K562 (cell line): Measurements from ENCODE around the gene GYPC. TPM values are rescaled to one million over a fixed set of nuclear protein-coding genes. Genes with fewer than 3 reads are reported as not detected.

Experiments
- ATAC-seq: fragments of 200-7000 bp; cut with Tn5 transposase; 3 replicates; pipeline ENCODE4 v1.9.1; 2020; ENCODE audit warnings: moderate library complexity
- BruUV-seq: library from RNA; stranded (reverse); fragments of 400-500 nt; replicated peaks from 2 replicates; lab custom pipeline; 2021; lab: Mats Ljungman, UMichigan
- CTCF ChIA-PET: fragments of 300-600 bp; formaldehyde crosslinking; extraction: SDS; loops from one replicate; lab custom pipeline; 2021; ENCODE audit warnings: low intra/inter-chr PET ratio; lab: Yijun Ruan, JAX
- POLR2A ChIA-PET: fragments of 300-600, 350-650 bp; sonication (Branson Sonifier 250); formaldehyde crosslinking; extraction: SDS; loops from one replicate; lab custom pipeline; 2021; ENCODE audit warnings: antibody characterized with exemption, inconsistent platforms; lab: Yijun Ruan, JAX
- DNase-seq, 4 experiments: peaks; one replicate each; pipeline versions ENCODE4 v3.0.0 to v3.0.0-alpha.2; 2011 to 2018; ENCODE audit warnings: low spot score in 3 of 4, mixed read lengths in 3 of 4; ENCODE audit errors: extremely low read depth in 1 of 4
- FAIRE-seq: peaks from 2 replicates; lab custom pipeline; 2011; peaks lifted over from hg19 to GRCh38; lab: Jason Lieb, UNC
- H2AFZ ChIP-seq: 2 replicates; pipeline ENCODE4 v1.6.0; 2011; ENCODE audit warnings: low read depth, low read length, control low read depth, inconsistent platforms
- H3K27ac ChIP-seq: fragments of 200-600 bp; 3 replicates; pipeline ENCODE4 v1.8.0; 2011; ENCODE audit warnings: low read depth, mild to moderate bottlenecking, control low read depth, inconsistent platforms, low read length, moderate library complexity, mixed read lengths; ENCODE audit errors: extremely low read depth
- H3K27me3 ChIP-seq, 2 experiments: fragments of 300-600 bp in 1 of 2; 2 replicates in 1 of 2; 3 replicates in 1 of 2; pipeline versions ENCODE4 v1.6.0 to v1.8.0; 2011; ENCODE audit warnings: inconsistent platforms in 2 of 2, low read length in 2 of 2, mild to moderate bottlenecking in 1 of 2, mixed read lengths in 1 of 2, moderate library complexity in 1 of 2; ENCODE audit not compliant: control insufficient read depth in 2 of 2, insufficient read depth in 2 of 2
- H3K36me3 ChIP-seq: fragments of 300-600 bp; 3 replicates; pipeline ENCODE4 v1.8.0; 2011; ENCODE audit warnings: mild to moderate bottlenecking, low read length, inconsistent platforms; ENCODE audit not compliant: control insufficient read depth, insufficient read depth
- H3K4me1 ChIP-seq, 2 experiments: fragments of 200-600 bp in 1 of 2; replicated peaks in 1 of 2; 2 replicates in 1 of 2; 3 replicates in 1 of 2; pipeline versions ENCODE4 v1.5.1 to v1.8.0; 2011; ENCODE audit warnings: inconsistent platforms in 2 of 2, low read length in 2 of 2, mild to moderate bottlenecking in 1 of 2, mixed read lengths in 1 of 2, moderate library complexity in 1 of 2; ENCODE audit not compliant: control insufficient read depth in 2 of 2, insufficient read depth in 2 of 2
- H3K4me2 ChIP-seq: 2 replicates; pipeline ENCODE4 v1.6.1; 2011; ENCODE audit warnings: low read length, control low read depth, inconsistent platforms, mixed read lengths; ENCODE audit not compliant: insufficient read depth
- H3K4me3 ChIP-seq: fragments of 200-600 bp; sonication (generic), shearing (Covaris generic); 2 replicates; pipeline ENCODE4 v1.5.1; 2016; ENCODE audit warnings: control low read depth, inconsistent platforms
- H3K79me2 ChIP-seq: fragments of 200-600 bp; 3 replicates; pipeline ENCODE4 v1.8.0; 2011; ENCODE audit warnings: low read length, inconsistent platforms; ENCODE audit not compliant: control insufficient read depth, insufficient read depth
- H3K9ac ChIP-seq, 2 experiments: 2 replicates each; pipeline versions ENCODE4 v1.6.0 to v1.6.1; 2011; ENCODE audit warnings: low read depth in 2 of 2, low read length in 2 of 2, control low read depth in 1 of 2, inconsistent platforms in 1 of 2, mild to moderate bottlenecking in 1 of 2, mixed read lengths in 1 of 2; ENCODE audit not compliant: insufficient read depth in 1 of 2
- H3K9me1 ChIP-seq: one replicate; pipeline ENCODE4 v1.6.0; 2011; ENCODE audit warnings: inconsistent platforms, mild to moderate bottlenecking, low read length, moderate library complexity; ENCODE audit not compliant: control insufficient read depth, insufficient read depth
- H3K9me3 ChIP-seq: replicated peaks from 2 replicates; pipeline ENCODE4 v1.5.1; 2011; ENCODE audit warnings: low read depth, low read length, inconsistent platforms; ENCODE audit not compliant: control insufficient read depth, insufficient read depth
- H4K20me1 ChIP-seq: replicated peaks from 2 replicates; pipeline ENCODE4 v1.6.1; 2011; ENCODE audit warnings: low read length, inconsistent platforms, mixed read lengths; ENCODE audit not compliant: control insufficient read depth, insufficient read depth
- CBX3 ChIP-seq, 2 experiments: IDR thresholded peaks; 1 replicate in 1 of 2; 2 replicates in 1 of 2; pipeline ENCODE4 v1.6.1; 2012; ENCODE audit warnings: inconsistent platforms in 2 of 2, low read length in 2 of 2, borderline replicate concordance in 1 of 2, control low read depth in 1 of 2
- ELF4 ChIP-seq: fragments of 450-650 bp; formaldehyde crosslinking; IDR thresholded peaks from 2 replicates; pipeline ENCODE4 v1.4.0; 2022; ENCODE audit warnings: missing genetic modification characterization
- KAT7 ChIP-seq: sonication (generic); formaldehyde crosslinking; IDR thresholded peaks from 2 replicates; pipeline ENCODE4 v1.8.0; 2022; ENCODE audit warnings: missing genetic modification reagents, mild to moderate bottlenecking, borderline replicate concordance
- KLF1 ChIP-seq: fragments of 450-650 bp; IDR thresholded peaks from 2 replicates; pipeline ENCODE4 v1.6.1; 2016; ENCODE audit warnings: missing genetic modification characterization, missing compliant biosample characterization
- MXI1 ChIP-seq: IDR thresholded peaks from 2 replicates; pipeline ENCODE4 v1.6.1; 2011; ENCODE audit warnings: low read depth, mild to moderate bottlenecking, improper control_type of control experiment, low read length
- PHB2 ChIP-seq: fragments of 450-650 bp; IDR thresholded peaks from 2 replicates; pipeline ENCODE4 v1.6.1; 2017; ENCODE audit warnings: low read depth
- RCOR1 ChIP-seq, 2 experiments: IDR thresholded peaks; 2 replicates each; pipeline ENCODE4 v1.6.1; 2012; ENCODE audit warnings: low read depth in 2 of 2, low read length in 2 of 2, borderline replicate concordance in 1 of 2, improper control_type of control experiment in 1 of 2
- RREB1 ChIP-seq: fragments of 250-450 bp; sonication (Bioruptor Pico); IDR thresholded peaks from 2 replicates; pipeline ENCODE4 v1.4.0; 2020
- SMARCB1 ChIP-seq: IDR thresholded peaks from 2 replicates; pipeline ENCODE4 v1.6.1; 2011; ENCODE audit warnings: improper control_type of control experiment, low read depth; ENCODE audit not compliant: insufficient read length
- U2AF1 ChIP-seq: fragments of 200-400 bp; formaldehyde crosslinking; optimal IDR thresholded peaks from 2 replicates; pipeline ENCODE3; 2017; ENCODE audit warnings: mild to moderate bottlenecking, low read depth, low read length, moderate library complexity
- XRCC5 ChIP-seq: fragments of 200-400 bp; formaldehyde crosslinking; IDR thresholded peaks from 2 replicates; pipeline ENCODE4 v1.6.1; 2017; ENCODE audit warnings: low read depth, mild to moderate bottlenecking, low read length
- ZC3H8 ChIP-seq: fragments of 450-650 bp; IDR thresholded peaks from 2 replicates; pipeline ENCODE4 v1.6.1; 2017
- ZNF12 ChIP-seq: sonication (generic); formaldehyde crosslinking; IDR thresholded peaks from 2 replicates; pipeline ENCODE4 v1.4.0; 2020; ENCODE audit warnings: mild to moderate bottlenecking, missing genetic modification reagents
- ZNF165 ChIP-seq: fragments of 250-450 bp; sonication (Bioruptor Pico); IDR thresholded peaks from 2 replicates; pipeline ENCODE4 v1.4.0; 2020; ENCODE audit warnings: borderline replicate concordance
- ZNF639 ChIP-seq, 2 experiments: fragments of 200-800 bp in 1 of 2; sonication (Bioruptor generic) in 1 of 2; sonication (generic) in 1 of 2; formaldehyde crosslinking in 1 of 2; IDR thresholded peaks in 1 of 2; conservative IDR thresholded peaks in 1 of 2; 2 replicates each; pipeline versions ENCODE4 v1.5.0 to v1.6.1; 2016 to 2020; ENCODE audit warnings: missing compliant biosample characterization in 1 of 2, missing genetic modification characterization in 1 of 2, missing genetic modification reagents in 1 of 2
- WGBS: fragments of 100-300 bp; shearing (Covaris generic); methylation state at CpG from one replicate; pipeline ENCODE4 v1.1.6; 2016; ENCODE audit warnings: low coverage, mixed read lengths; ENCODE audit not compliant: insufficient coverage; ENCODE audit errors: missing lambda C conversion rate; 5-methylcytosine and 5-hydroxymethylcytosine counted together
- in situ Hi-C: fragments of 300-500 bp; cut with MboI; formaldehyde crosslinking; loops from 4 replicates; pipeline ENCODE4 v1.15.0; 2018; ENCODE audit warnings: inconsistent platforms, mixed read lengths
- intact Hi-C: fragments of 100-400 bp; cut with micrococcal nuclease; formaldehyde crosslinking; loops from 2 replicates; pipeline ENCODE4 v1.14.2; 2022
- polyA plus RNA-seq, 8 experiments: library from polyadenylated mRNA; depleted of rRNA in 4 of 8; stranded (reverse) in 5 of 8; unstranded in 3 of 8; fragments of >200 nt; fragmentation: Nextera tagmentation in 2 of 8; fragmentation: Illumina TruSeq in 1 of 8; extraction: Ambion mirVana in 2 of 8; extraction: Trizol in 1 of 8; gene quantifications; 2 replicates each; pipeline versions ENCODE4 v1.2.1 to v1.2.3, GENCODE V29; 2011 to 2014; ENCODE audit warnings: inconsistent platforms in 1 of 8, missing spikeins in 1 of 8
- total RNA-seq, 7 experiments: library from RNA; depleted of rRNA in 6 of 7; stranded (reverse); fragments of >200 nt in 6 of 7; fragmentation: Illumina TruSeq in 2 of 7; extraction: Trizol in 2 of 7; gene quantifications; 2 replicates each; pipeline versions ENCODE4 v1.2.1 to v1.2.3, GENCODE V29; 2011 to 2021; ENCODE audit warnings: low replicate concordance in 1 of 7

GYPC gene
- total and polyA plus RNA-seq, 9 of the 15 experiments (the other 6 are each of a cell fraction or from before 2014, with no cell fraction given) = 50.6 to 282 (median 194) TPM

GRCh38 chr2:126715576-126716406 is 59.8 kb downstream of the GYPC start:
- in situ Hi-C loops (no loop called here), intact Hi-C loops (no loop called here)
- BruUV-seq = no TSS peak

More at GRCh38 chr2:126715576-126716406, 59.8 kb downstream of the GYPC start:
- ATAC-seq = no peak
- TF ChIP-seq ZC3H8 = no peak
- no peak for TF ChIP-seq PHB2
- no peak for TF ChIP-seq KAT7 (CRISPR knock-in tag)
- no peak for TF ChIP-seq ZNF639 (CRISPR knock-in tag; conservative IDR thresholded peaks at IDR 0.05 in 1 of 2, IDR thresholded peaks at IDR 0.05 in 1 of 2)
- no peak for TF ChIP-seq KLF1 (tag)
- TF ChIP-seq SMARCB1 = no peak
- no peak for TF ChIP-seq U2AF1
- TF ChIP-seq CBX3 (IDR thresholded peaks at IDR 0.05; ENCODE audit: borderline replicate concordance in 1 of 2, low read length in 2 of 2) = no peak
- TF ChIP-seq RREB1 (CRISPR knock-in tag) = no peak
- no peak for TF ChIP-seq ZNF165 (CRISPR knock-in tag)
- TF ChIP-seq ZNF12 (CRISPR knock-in tag) = no peak
- no peak for TF ChIP-seq MXI1
- TF ChIP-seq XRCC5 = no peak
- no peak for TF ChIP-seq ELF4
- TF ChIP-seq RCOR1 (IDR thresholded peaks at IDR 0.05; ENCODE audit: borderline replicate concordance in 1 of 2, low read depth in 2 of 2, low read length in 2 of 2) = no peak
- TF ChIP-seq, all 486 proteins: peak for 0
- Histone ChIP-seq H3K9me3 (no peaks in the 10 kb centered on the region), H4K20me1 (no peaks in the 10 kb centered on the region), H3K9me1 (no peaks in the 10 kb centered on the region), H3K4me1 (no peaks in the 10 kb centered on the region), H3K79me2 (no peaks in the 10 kb centered on the region), H3K9ac (no peak overlapping the region), H2AFZ (no peak overlapping the region), H3K27me3 (peaks cover 11 to 57% of the 10 kb centered on the region in 2 experiments; a peak in 4 of 5 replicates), H3K4me2 (no peak overlapping the region), H3K36me3 (no peaks in the 10 kb centered on the region), H3K27ac (no peak overlapping the region), H3K4me3 (no peak overlapping the region)
- FAIRE-seq = no peak
- 4% methylated on average over 5 of the region's 5 CpGs for WGBS
- DNase-seq = no peak
- ChIA-PET CTCF (no interaction called here), POLR2A (no interaction called here)
